ENCODE results near the gene AACS.

GRCh38 chr12:125122668-125123067 is 57.4 kb downstream of the AACS start:
- TF ChIP-seq CTCF (IDR thresholded peaks at IDR 0.05) (no peak), EZH2 (IDR thresholded peaks at IDR 0.05; ENCODE audit: borderline replicate concordance, insufficient read depth, low read depth, low read length, poor library complexity, severe bottlenecking) (no peak)
